ENCODE results near the gene CENPQ.

DNA sequence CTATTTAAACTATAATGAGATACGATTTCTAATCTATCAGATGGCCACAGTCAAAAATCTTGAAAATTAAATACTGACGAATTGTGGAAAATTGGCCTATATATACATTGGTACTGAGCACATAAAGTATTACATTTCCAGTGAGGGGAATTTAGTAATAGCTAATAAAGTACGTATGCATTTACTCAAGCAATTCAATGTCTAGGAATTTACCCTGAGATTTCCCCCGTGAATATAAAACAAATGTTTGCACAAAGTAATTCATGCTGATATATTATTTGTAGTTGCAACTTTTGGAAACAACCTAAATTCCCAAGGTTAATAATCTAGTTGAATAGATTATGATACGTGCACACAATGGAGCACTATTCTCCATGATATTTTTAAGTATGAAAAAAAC is 72.6 kb downstream of the CENPQ start:
- no peak for TF ChIP-seq CTCF (IDR thresholded peaks at IDR 0.05; ENCODE audit: low read depth, low read length)
- no peak for TF ChIP-seq POLR2A (IDR thresholded peaks at IDR 0.05; ENCODE audit: extremely low read depth, insufficient read length)
- TF ChIP-seq, protein P1, sequence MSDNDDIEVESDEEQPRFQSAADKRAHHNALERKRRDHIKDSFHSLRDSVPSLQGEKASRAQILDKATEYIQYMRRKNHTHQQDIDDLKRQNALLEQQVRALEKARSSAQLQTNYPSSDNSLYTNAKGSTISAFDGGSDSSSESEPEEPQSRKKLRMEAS (IDR thresholded peaks at IDR 0.05; ENCODE audit: low read depth, low read length): no peak

Measured in NB4 (cell line).